PC-9 (cell line): ENCODE results near the gene COMMD4.

ENCODE experiments used
- EZH2 ChIP-seq: fragments of 200-600 bp; sonication (generic); IDR thresholded peaks from 2 replicates; pipeline ENCODE4 v1.8.0; 2017; ENCODE audit warnings: antibody characterized with exemption, low read depth
- TF ChIP-seq, protein P1 (sequence below): fragments of 200-600 bp; sonication (generic); conservative IDR thresholded peaks from 2 replicates; pipeline ENCODE4 v1.6.1; 2017; ENCODE audit warnings: mixed run types, antibody characterized with exemption, mild to moderate bottlenecking, moderate library complexity

DNA sequence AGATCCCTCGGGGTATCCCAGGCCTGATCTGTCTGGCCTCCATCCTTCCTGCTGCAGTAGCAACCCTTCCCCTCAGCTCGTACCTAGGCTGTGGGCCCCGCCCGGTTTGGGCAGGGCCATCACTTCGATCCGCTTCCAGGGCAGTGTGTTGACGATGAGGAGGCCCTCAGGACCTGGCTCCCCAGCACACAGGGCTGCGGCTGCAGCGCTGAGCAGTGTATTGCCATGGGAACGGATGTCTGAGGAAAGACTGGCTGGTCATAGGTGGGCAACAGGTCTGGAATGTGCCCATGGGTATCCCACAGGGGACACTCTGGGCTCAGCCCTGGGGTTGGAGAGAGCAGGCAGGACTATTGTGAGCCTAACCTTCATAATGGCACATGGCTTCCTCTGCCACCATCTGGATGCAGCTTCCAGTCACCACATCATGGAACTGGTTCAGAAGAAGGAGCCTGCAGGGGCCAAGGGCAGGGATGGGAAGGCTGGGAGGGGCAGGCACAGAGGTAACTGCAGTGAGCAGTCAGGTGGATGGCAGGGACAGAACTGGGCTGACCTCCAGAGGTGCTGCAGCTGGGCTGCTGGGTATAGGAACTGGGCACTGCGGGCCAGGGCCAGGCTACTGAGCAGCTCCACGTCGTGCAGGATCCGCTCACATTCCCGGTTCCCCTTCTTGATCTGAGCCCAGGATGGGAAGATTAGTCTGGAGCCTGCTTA, 23.8 kb downstream of the COMMD4 start:
- TF ChIP-seq, protein P1, sequence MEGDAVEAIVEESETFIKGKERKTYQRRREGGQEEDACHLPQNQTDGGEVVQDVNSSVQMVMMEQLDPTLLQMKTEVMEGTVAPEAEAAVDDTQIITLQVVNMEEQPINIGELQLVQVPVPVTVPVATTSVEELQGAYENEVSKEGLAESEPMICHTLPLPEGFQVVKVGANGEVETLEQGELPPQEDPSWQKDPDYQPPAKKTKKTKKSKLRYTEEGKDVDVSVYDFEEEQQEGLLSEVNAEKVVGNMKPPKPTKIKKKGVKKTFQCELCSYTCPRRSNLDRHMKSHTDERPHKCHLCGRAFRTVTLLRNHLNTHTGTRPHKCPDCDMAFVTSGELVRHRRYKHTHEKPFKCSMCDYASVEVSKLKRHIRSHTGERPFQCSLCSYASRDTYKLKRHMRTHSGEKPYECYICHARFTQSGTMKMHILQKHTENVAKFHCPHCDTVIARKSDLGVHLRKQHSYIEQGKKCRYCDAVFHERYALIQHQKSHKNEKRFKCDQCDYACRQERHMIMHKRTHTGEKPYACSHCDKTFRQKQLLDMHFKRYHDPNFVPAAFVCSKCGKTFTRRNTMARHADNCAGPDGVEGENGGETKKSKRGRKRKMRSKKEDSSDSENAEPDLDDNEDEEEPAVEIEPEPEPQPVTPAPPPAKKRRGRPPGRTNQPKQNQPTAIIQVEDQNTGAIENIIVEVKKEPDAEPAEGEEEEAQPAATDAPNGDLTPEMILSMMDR, result no peak
- TF ChIP-seq EZH2, result no peak
